Lung (tissue), 12 donors: ENCODE measurements around the gene ZCCHC24. TPM values are rescaled to one million over a fixed set of nuclear protein-coding genes. Genes with fewer than 3 reads are reported as not detected.

Source experiments
- ATAC-seq: fragments of 200-7000 bp; cut with Tn5 transposase; one replicate; pipeline ENCODE4 v1.9.1; 2020; ENCODE audit warnings: moderate number of reproducible peaks; ENCODE audit not compliant: insufficient read depth, low FRiP score
- DNase-seq, 3 donors: peaks; one replicate each; pipeline ENCODE4 v3.0.0-alpha.2; 2013 to 2017
- H3K27ac ChIP-seq, 2 donors: one replicate each; pipeline ENCODE4 v1.5.1; 2013; ENCODE audit warnings: mild to moderate bottlenecking in 2 of 2, moderate library complexity in 2 of 2, control low read depth in 1 of 2, inconsistent platforms in 1 of 2, low read depth in 1 of 2, low read length in 1 of 2
- H3K27me3 ChIP-seq, 3 donors: one replicate each; pipeline ENCODE4 v1.5.1; 2013; ENCODE audit warnings: low read length in 2 of 3; ENCODE audit not compliant: control insufficient read depth in 3 of 3, insufficient read depth in 3 of 3
- H3K36me3 ChIP-seq, 4 donors: one replicate each; pipeline ENCODE4 v1.5.1; 2013; ENCODE audit warnings: low read length in 4 of 4, mild to moderate bottlenecking in 1 of 4, moderate library complexity in 1 of 4; ENCODE audit not compliant: control insufficient read depth in 4 of 4, insufficient read depth in 4 of 4
- H3K4me1 ChIP-seq, 5 donors: one replicate each; pipeline ENCODE4 v1.5.1; 2013; ENCODE audit warnings: low read length in 5 of 5, mild to moderate bottlenecking in 2 of 5, moderate library complexity in 1 of 5; ENCODE audit not compliant: control insufficient read depth in 5 of 5, insufficient read depth in 5 of 5
- H3K4me3 ChIP-seq: one replicate; pipeline ENCODE4 v1.5.1; 2013; ENCODE audit warnings: mild to moderate bottlenecking, control low read depth, moderate library complexity
- H3K9ac ChIP-seq, 2 donors: one replicate each; pipeline ENCODE4 v1.5.1; 2013; ENCODE audit warnings: low read length in 2 of 2, control low read depth in 1 of 2; ENCODE audit not compliant: insufficient read depth in 1 of 2
- H3K9me3 ChIP-seq, 4 donors: one replicate each; pipeline ENCODE4 v1.5.1; 2013; ENCODE audit warnings: low read length in 3 of 4, mild to moderate bottlenecking in 1 of 4, moderate library complexity in 1 of 4; ENCODE audit not compliant: control insufficient read depth in 4 of 4, insufficient read depth in 3 of 4
- CTCF ChIP-seq: IDR thresholded peaks from 2 replicates; pipeline ENCODE4 v1.5.1; 2012; ENCODE audit warnings: mild to moderate bottlenecking; ENCODE audit errors: control extremely low read depth, extremely low read depth
- WGBS, 2 donors: extraction: QIAGEN DNeasy Blood & Tissue Kit; methylation state at CpG; one replicate each; pipeline ENCODE4 v1.1.7; 2013; 5-methylcytosine and 5-hydroxymethylcytosine counted together
- polyA plus RNA-seq, 2 donors: library from polyadenylated mRNA; stranded (reverse); fragments of 200-250 nt; gene quantifications; one replicate each; pipeline ENCODE4 v1.2.1, GENCODE V29; 2013
- total RNA-seq, 2 donors: library from RNA; depleted of rRNA in 1 of 2; stranded (reverse); fragments of >200 nt in 1 of 2; gene quantifications; one replicate each; pipeline ENCODE4 v1.2.1, GENCODE V29; 2014 to 2021
- donor health status: control.
- donor health status: control.
- donor health status: Bipolar disorder and iron deficiency.
- donor health status: healthy.
- donor health status: DM: yes; HTN: yes; CAD: no.

Gene ZCCHC24
- total and polyA plus RNA-seq, 4 donors = 10.4 to 33.5 (median 13.5) TPM

- DNase-seq = peak in 1 of 3 donors; percentile 6
- Histone ChIP-seq H3K27me3 (no peaks in the 10 kb centered on the region), H3K27ac (no peak overlapping the region), H3K9ac (no peak overlapping the region), H3K4me1 (peaks cover 4 to 38% (median 12%) of the 10 kb centered on the region in 5 donors), H3K4me3 (no peak overlapping the region), H3K36me3 (peaks cover 0 to 31% (median 17%) of the 10 kb centered on the region in 4 donors), H3K9me3 (no peaks in the 10 kb centered on the region)
- no peak for ATAC-seq
- 78 to 95% methylated on average over 6 of the region's 6 CpGs for WGBS, 2 donors
- no peak for TF ChIP-seq CTCF
Observed at GRCh38 chr10:79430325-79430905, 15.0 kb downstream of the ZCCHC24 start.

GRCh38 chr10:79429751-79430150, 15.7 kb downstream of the ZCCHC24 start:
- 83 to 89% methylated on average over 4 of the region's 4 CpGs for WGBS, 2 donors
- no peak for DNase-seq
- Histone ChIP-seq H3K9me3 (no peaks in the 10 kb centered on the region), H3K27ac (no peak overlapping the region), H3K4me3 (no peak overlapping the region), H3K4me1 (peaks cover 0 to 39% (median 15%) of the 10 kb centered on the region in 5 donors), H3K27me3 (no peaks in the 10 kb centered on the region), H3K36me3 (peaks cover 0 to 36% (median 20%) of the 10 kb centered on the region in 4 donors), H3K9ac (no peak overlapping the region)
- no peak for ATAC-seq
- no peak for TF ChIP-seq CTCF

GRCh38 chr10:79427965-79428364, 17.5 kb downstream of the ZCCHC24 start:
- 99 to 100% methylated on average over 3 of the region's 3 CpGs for WGBS, 2 donors
- DNase-seq (no peak), ATAC-seq (no peak)
- H3K9me3 ChIP-seq = no peaks in the 10 kb centered on the region
- no peaks in the 10 kb centered on the region for H3K27me3 ChIP-seq
- peaks cover 2 to 41% (median 21%) of the 10 kb centered on the region in 4 donors for H3K36me3 ChIP-seq
- TF ChIP-seq CTCF = no peak
- no peak overlapping the region for H3K4me3 ChIP-seq
- H3K27ac ChIP-seq = no peak overlapping the region
- peaks cover 0 to 33% (median 21%) of the 10 kb centered on the region in 5 donors for H3K4me1 ChIP-seq
- no peak overlapping the region for H3K9ac ChIP-seq
